BJ (cell line): ENCODE measurements around the gene PVALEF. TPM values are rescaled to one million over a fixed set of nuclear protein-coding genes. Genes with fewer than 3 reads are reported as not detected.

Experiments used
- CTCF ChIA-PET: fragments of 350-600 bp; formaldehyde crosslinking; extraction: SDS; loops from one replicate; lab custom pipeline; 2021; ENCODE audit warnings: antibody characterized with exemption, inconsistent platforms; lab: Yijun Ruan, JAX
- POLR2A ChIA-PET: fragments of 300-600 bp; sonication (Branson Sonifier 250); formaldehyde crosslinking; extraction: SDS; loops from one replicate; lab custom pipeline; 2021; ENCODE audit warnings: antibody characterized with exemption; lab: Charles Lee
- DNase-seq: peaks from one replicate; pipeline ENCODE4 v3.0.0-alpha.2; 2011; ENCODE audit warnings: low read depth
- H3K27me3 ChIP-seq: 2 replicates; pipeline ENCODE4 v1.6.0; 2011; ENCODE audit warnings: low read length; ENCODE audit not compliant: control insufficient read depth, insufficient read depth
- H3K36me3 ChIP-seq: 2 replicates; pipeline ENCODE4 v1.5.1; 2011; ENCODE audit warnings: low read length; ENCODE audit not compliant: control insufficient read depth, insufficient read depth
- H3K4me3 ChIP-seq: 2 replicates; pipeline ENCODE4 v1.5.1; 2011; ENCODE audit warnings: low read depth, mild to moderate bottlenecking, control low read depth, low read length
- CTCF ChIP-seq: IDR thresholded peaks from 2 replicates; pipeline ENCODE4 v1.5.1; 2011; ENCODE audit warnings: low read depth, mild to moderate bottlenecking, control low read depth, inconsistent platforms, low read length, moderate library complexity; ENCODE audit not compliant: insufficient read depth
- polyA plus RNA-seq: library from polyadenylated mRNA; depleted of rRNA; stranded (reverse); fragments of >200 nt; gene quantifications from 2 replicates; pipeline ENCODE4 v1.2.3, GENCODE V29; 2011

PVALEF gene
- polyA plus RNA-seq, 1 experiment = not detected

DNA sequence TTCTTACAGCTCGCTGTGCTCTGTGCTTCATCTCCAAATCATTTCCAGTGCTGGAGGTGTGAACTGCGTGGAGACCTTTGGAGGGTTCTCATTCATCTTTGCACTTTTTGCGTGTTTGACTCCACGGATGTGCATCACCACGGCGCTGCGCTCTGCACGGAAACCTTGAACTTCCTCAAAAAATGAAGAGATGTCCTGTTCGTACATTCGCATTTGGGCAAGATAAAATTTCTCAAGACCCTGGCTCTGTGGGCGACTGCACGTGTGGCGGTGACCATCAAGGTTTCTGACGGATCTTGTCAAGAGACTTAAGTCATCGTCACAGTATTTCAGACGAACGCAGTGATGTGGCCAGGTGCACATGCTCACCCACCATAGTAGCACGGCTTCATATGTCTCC is 10.3 kb upstream of the PVALEF start:
- Histone ChIP-seq H3K36me3 (no peaks in the 10 kb centered on the region), H3K4me3 (no peak overlapping the region), H3K27me3 (0 out of 2 replicates have a peak, but pooled peaks cover 4% of the 10 kb centered on the region)
- no peak for TF ChIP-seq CTCF
- POLR2A ChIA-PET = no interaction called here
- CTCF ChIA-PET = interaction anchor here (1.5 to 5.4 kb wide), 2 partner anchors 13 to 23 kb away, joined by 3 to 30 read pairs; no protein-coding TSS in a partner anchor
- no peak for DNase-seq

GRCh38 chr17:81156866-81157805 is 8.2 kb upstream of the PVALEF start:
- TF ChIP-seq CTCF = no peak
- Histone ChIP-seq H3K27me3 (0 out of 2 replicates have a peak, but pooled peaks cover 1% of the 10 kb centered on the region), H3K4me3 (no peak overlapping the region), H3K36me3 (no peaks in the 10 kb centered on the region)
- DNase-seq = no peak
- POLR2A ChIA-PET = no interaction called here
- CTCF ChIA-PET = no interaction called here

- no peak for DNase-seq
- POLR2A ChIA-PET = no interaction called here
- CTCF ChIA-PET = no interaction called here
- Histone ChIP-seq H3K36me3 (no peaks in the 10 kb centered on the region), H3K4me3 (no peak overlapping the region), H3K27me3 (0 out of 2 replicates have a peak, but pooled peaks cover 1% of the 10 kb centered on the region)
- TF ChIP-seq CTCF = no peak
Observed at GRCh38 chr17:81157848-81158687, 7.2 kb upstream of the PVALEF start.

DNA sequence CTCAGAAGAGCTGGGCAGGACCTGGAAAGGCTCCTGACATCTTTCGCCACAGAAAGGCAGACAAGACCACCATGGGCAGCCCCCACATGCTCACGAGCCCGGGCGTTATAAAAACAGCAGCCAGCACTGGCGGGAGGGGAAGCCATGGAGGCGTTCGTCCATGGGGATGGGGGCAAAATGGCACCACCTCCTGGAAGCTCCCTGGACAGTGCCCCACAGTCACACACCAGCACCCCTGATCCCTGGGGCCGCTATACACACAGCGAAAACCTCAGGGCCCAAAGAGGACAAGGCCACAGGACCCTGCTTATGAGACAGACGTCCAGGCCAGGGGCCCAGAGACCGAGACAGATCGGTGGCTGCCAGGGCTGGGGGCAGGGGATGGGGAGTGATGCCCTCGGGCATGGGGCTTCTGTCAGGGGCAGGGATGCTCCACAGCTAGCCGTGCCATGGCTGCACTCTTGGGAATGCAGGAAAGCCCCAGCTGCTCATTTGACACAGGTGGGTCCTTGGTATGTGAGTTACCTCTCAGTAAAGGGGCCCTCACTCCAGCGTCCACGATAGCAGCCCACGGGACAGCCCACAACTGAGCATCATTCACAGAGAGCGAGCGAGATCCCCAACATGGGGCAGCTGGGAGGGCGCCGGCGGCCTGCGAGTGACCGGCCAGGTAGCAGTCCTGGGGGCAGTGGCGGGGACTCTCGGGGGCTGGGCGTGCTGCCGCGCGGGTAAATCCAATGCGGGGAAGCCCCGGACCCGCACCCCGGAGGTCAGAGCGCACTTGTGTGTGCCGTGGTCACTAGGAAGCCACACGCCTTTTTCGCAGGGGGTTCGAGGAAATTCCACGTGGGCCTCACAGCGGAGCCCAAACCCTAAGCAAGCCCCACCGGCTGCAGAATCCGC is 6.4 kb upstream of the PVALEF start:
- H3K4me3 ChIP-seq = no peak overlapping the region
- ChIA-PET CTCF (no interaction called here), POLR2A (no interaction called here)
- no peak for TF ChIP-seq CTCF
- H3K27me3 ChIP-seq = 0 out of 2 replicates have a peak, but pooled peaks cover 1% of the 10 kb centered on the region
- DNase-seq = no peak
- H3K36me3 ChIP-seq = no peaks in the 10 kb centered on the region
